ENCODE data around the gene ERC2. TPM values are rescaled to one million over a fixed set of nuclear protein-coding genes. Genes with fewer than 3 reads are reported as not detected.

ERC2 gene
- total RNA-seq, 1 donor from 2014 or later: 32.5 TPM

DNA sequence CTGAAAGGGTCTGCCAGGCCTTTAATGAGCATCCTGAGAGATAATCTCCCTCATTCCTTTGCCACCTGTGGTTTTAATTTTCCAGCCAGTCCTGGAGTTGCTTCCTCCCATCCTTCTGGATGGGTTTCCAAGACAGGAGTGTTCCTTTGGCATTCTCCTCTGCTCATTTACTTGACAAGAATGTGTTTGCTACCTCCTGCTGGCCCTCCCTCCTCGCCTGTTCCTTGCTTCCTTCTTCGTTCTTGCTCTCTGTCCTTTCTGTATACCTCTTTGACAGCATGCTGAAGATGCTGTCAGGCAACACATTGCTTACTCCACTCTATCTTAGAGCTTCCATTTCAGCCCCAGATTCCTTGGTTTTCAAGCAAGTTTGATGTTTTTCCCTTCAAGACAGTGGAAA lies 46.0 kb downstream of the ERC2 start:
- no peaks in the 10 kb centered on the region for H3K27me3 Mint-ChIP-seq
- peaks cover 5% of the 10 kb centered on the region for H3K36me3 Mint-ChIP-seq (ENCODE audit: insufficient read depth)
- H3K9me3 Mint-ChIP-seq (ENCODE audit: low read depth): no peaks in the 10 kb centered on the region
- DNase-seq (ENCODE audit: low spot score, unreplicated experiment): no peak
- H3K27ac Mint-ChIP-seq: no peak overlapping the region
- no peak overlapping the region for H3K4me3 Mint-ChIP-seq (ENCODE audit: low read depth)
- TF ChIP-seq, protein P1, sequence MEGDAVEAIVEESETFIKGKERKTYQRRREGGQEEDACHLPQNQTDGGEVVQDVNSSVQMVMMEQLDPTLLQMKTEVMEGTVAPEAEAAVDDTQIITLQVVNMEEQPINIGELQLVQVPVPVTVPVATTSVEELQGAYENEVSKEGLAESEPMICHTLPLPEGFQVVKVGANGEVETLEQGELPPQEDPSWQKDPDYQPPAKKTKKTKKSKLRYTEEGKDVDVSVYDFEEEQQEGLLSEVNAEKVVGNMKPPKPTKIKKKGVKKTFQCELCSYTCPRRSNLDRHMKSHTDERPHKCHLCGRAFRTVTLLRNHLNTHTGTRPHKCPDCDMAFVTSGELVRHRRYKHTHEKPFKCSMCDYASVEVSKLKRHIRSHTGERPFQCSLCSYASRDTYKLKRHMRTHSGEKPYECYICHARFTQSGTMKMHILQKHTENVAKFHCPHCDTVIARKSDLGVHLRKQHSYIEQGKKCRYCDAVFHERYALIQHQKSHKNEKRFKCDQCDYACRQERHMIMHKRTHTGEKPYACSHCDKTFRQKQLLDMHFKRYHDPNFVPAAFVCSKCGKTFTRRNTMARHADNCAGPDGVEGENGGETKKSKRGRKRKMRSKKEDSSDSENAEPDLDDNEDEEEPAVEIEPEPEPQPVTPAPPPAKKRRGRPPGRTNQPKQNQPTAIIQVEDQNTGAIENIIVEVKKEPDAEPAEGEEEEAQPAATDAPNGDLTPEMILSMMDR (IDR thresholded peaks at IDR 0.05; ENCODE audit: unreplicated experiment): no peak
- peaks cover 1% of the 10 kb centered on the region for H3K4me1 Mint-ChIP-seq (ENCODE audit: low read depth)

DNA sequence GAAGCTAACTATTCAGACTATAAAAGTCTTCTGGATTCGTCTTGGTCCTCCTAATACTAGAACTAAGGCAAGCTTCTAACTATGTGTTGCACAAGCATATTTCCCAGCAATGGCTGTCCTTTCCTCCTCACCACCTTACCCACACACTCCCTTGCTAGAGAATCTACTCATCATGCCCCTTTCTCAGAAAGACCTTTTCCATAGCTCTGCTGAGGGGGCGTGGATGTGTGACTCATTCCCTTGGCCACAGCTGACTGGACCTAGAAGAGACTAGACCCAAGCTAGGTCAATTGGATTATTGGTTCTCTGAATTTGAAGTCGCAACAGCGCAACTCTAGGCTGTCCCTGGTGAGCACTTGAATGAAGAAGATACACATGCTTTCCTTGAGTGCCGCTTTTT lies 47.1 kb downstream of the ERC2 start:
- Mint-ChIP-seq H3K4me3 (ENCODE audit: low read depth) (no peak overlapping the region), H3K27me3 (no peaks in the 10 kb centered on the region), H3K27ac (no peak overlapping the region), H3K9me3 (ENCODE audit: low read depth) (no peaks in the 10 kb centered on the region), H3K4me1 (ENCODE audit: low read depth) (peaks cover 1% of the 10 kb centered on the region), H3K36me3 (ENCODE audit: insufficient read depth) (peaks cover 5% of the 10 kb centered on the region)
- TF ChIP-seq, protein P1 (IDR thresholded peaks at IDR 0.05; ENCODE audit: unreplicated experiment): no peak
- no peak for DNase-seq (ENCODE audit: low spot score, unreplicated experiment)

DNA sequence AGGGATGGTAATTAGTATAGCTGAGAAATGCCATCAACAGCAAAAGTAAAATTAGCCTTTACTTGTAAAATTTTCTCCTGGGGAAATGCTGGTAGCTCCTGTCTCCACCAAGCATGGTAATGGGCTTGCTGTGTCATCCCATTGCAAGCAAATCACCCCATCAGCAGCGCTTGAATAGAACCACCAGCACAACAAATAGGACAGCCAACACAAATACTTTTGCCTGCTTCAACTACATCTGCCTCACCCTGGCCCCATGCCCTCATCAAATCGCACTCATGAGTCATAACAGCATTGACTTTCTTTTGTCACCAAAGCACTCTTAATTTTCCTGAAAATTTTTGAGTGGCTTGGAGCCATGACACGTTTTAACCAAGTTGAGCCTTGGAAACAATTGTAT lies 52.6 kb downstream of the ERC2 start:
- H3K9me3 Mint-ChIP-seq (ENCODE audit: low read depth): no peaks in the 10 kb centered on the region
- no peak overlapping the region for H3K27ac Mint-ChIP-seq
- H3K27me3 Mint-ChIP-seq: no peaks in the 10 kb centered on the region
- peaks cover 2% of the 10 kb centered on the region for H3K4me1 Mint-ChIP-seq (ENCODE audit: low read depth)
- H3K36me3 Mint-ChIP-seq (ENCODE audit: insufficient read depth): peaks cover 2% of the 10 kb centered on the region
- DNase-seq (ENCODE audit: low spot score, unreplicated experiment): no peak
- TF ChIP-seq, protein P1 (IDR thresholded peaks at IDR 0.05; ENCODE audit: unreplicated experiment): no peak
- H3K4me3 Mint-ChIP-seq (ENCODE audit: low read depth): no peak overlapping the region

DNA sequence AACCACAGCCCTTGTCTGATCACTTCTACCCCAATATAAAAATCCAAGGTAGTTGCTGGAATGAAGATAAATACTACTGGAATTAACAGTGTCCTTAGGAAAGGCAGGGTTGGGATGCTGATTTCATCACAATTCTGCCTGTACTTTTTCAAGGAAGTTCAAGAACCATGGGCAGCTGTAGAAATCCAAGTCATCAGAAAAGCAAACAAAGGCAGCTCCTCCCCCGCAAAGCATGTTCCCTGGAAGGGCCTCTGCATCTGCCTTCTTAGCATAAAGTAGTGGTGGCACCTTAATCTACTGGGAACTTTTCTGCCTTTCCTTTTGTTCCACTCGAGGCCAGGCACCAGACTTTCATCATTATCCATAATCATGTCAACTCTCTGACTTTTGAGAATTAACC lies 54.4 kb downstream of the ERC2 start:
- Mint-ChIP-seq H3K27ac (no peak overlapping the region), H3K4me3 (ENCODE audit: low read depth) (no peak overlapping the region), H3K4me1 (ENCODE audit: low read depth) (peaks cover 2% of the 10 kb centered on the region), H3K36me3 (ENCODE audit: insufficient read depth) (peaks cover 2% of the 10 kb centered on the region), H3K27me3 (no peaks in the 10 kb centered on the region), H3K9me3 (ENCODE audit: low read depth) (no peaks in the 10 kb centered on the region)
- DNase-seq (ENCODE audit: low spot score, unreplicated experiment): no peak
- TF ChIP-seq, protein P1 (IDR thresholded peaks at IDR 0.05; ENCODE audit: unreplicated experiment): no peak

DNA sequence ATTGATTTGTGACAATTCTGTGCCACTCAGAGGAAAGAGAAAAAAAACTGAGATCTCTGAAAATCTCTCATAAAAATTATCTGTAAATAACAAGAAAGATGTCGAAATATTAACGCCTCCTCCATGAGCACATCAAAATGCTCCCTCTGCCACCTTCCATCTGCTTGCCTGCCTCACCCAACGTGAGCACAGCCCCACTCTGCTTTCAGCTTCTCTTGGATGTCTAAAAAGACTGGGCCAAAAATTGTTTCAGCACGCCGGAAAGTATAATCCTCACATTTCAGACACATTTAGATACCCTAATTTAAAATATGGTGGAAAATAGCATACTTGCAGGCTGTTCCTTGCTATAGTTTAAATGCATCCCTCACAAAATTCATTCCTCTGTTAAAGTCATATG lies 57.1 kb downstream of the ERC2 start:
- DNase-seq (ENCODE audit: low spot score, unreplicated experiment): no peak
- no peak overlapping the region for H3K27ac Mint-ChIP-seq
- H3K9me3 Mint-ChIP-seq (ENCODE audit: low read depth): no peaks in the 10 kb centered on the region
- TF ChIP-seq, protein P1 (IDR thresholded peaks at IDR 0.05; ENCODE audit: unreplicated experiment): no peak
- H3K36me3 Mint-ChIP-seq (ENCODE audit: insufficient read depth): peaks cover 4% of the 10 kb centered on the region
- no peaks in the 10 kb centered on the region for H3K27me3 Mint-ChIP-seq
- H3K4me3 Mint-ChIP-seq (ENCODE audit: low read depth): no peak overlapping the region
- H3K4me1 Mint-ChIP-seq (ENCODE audit: low read depth): peaks cover 2% of the 10 kb centered on the region
